Trophoblast cell (in vitro differentiated cells and primary cell): ENCODE results near the gene LDLRAD1.
A peak's percentile ranks its signal among the peaks of the same experiment; 100 is the strongest.

Experiments used
- DNase-seq, 2 donors: peaks; one replicate each; pipeline ENCODE4 v3.0.0-alpha.2; 2016
- H2AFZ ChIP-seq: 2 replicates; pipeline ENCODE4 v1.6.1; 2013; ENCODE audit warnings: low read length, moderate library complexity, mild to moderate bottlenecking; ENCODE audit not compliant: insufficient read depth, poor library complexity
- H2AK5ac ChIP-seq: 2 replicates; pipeline ENCODE4 v1.6.1; 2013; ENCODE audit warnings: mild to moderate bottlenecking, low read length
- H2BK120ac ChIP-seq: 2 replicates; pipeline ENCODE4 v1.6.1; 2013; ENCODE audit warnings: low read length, mild to moderate bottlenecking, moderate library complexity; ENCODE audit not compliant: insufficient read depth, poor library complexity
- H2BK12ac ChIP-seq: 2 replicates; pipeline ENCODE4 v1.6.1; 2013; ENCODE audit warnings: mild to moderate bottlenecking, low read length, moderate library complexity
- H2BK5ac ChIP-seq: 2 replicates; pipeline ENCODE4 v1.6.1; 2013; ENCODE audit warnings: low read length, low read depth, moderate library complexity, mild to moderate bottlenecking; ENCODE audit not compliant: poor library complexity
- H3K14ac ChIP-seq: 2 replicates; pipeline ENCODE4 v1.6.1; 2013; ENCODE audit warnings: mild to moderate bottlenecking, low read length
- H3K18ac ChIP-seq: 2 replicates; pipeline ENCODE4 v1.6.1; 2013; ENCODE audit warnings: mild to moderate bottlenecking, low read length
- H3K23ac ChIP-seq: 2 replicates; pipeline ENCODE4 v1.6.1; 2013; ENCODE audit warnings: low read length
- H3K27ac ChIP-seq: 2 replicates; pipeline ENCODE4 v1.5.1; 2013; ENCODE audit warnings: low read depth, mild to moderate bottlenecking, inconsistent platforms, low read length, moderate library complexity
- H3K27me3 ChIP-seq: 2 replicates; pipeline ENCODE4 v1.6.1; 2013; ENCODE audit warnings: inconsistent platforms, mild to moderate bottlenecking, low read length, moderate library complexity; ENCODE audit not compliant: insufficient read depth
- H3K36me3 ChIP-seq, 2 experiments: 1 replicate in 1 of 2; 2 replicates in 1 of 2; pipeline ENCODE4 v1.6.1; 2013; ENCODE audit warnings: low read length in 2 of 2, mild to moderate bottlenecking in 2 of 2, moderate library complexity in 1 of 2; ENCODE audit not compliant: insufficient read depth in 2 of 2, control insufficient read depth in 1 of 2
- H3K4ac ChIP-seq: 2 replicates; pipeline ENCODE4 v1.6.1; 2013; ENCODE audit warnings: low read depth, mild to moderate bottlenecking, low read length, moderate library complexity
- H3K4me1 ChIP-seq, 2 experiments: 1 replicate in 1 of 2; 2 replicates in 1 of 2; pipeline ENCODE4 v1.6.1; 2013; ENCODE audit warnings: low read length in 2 of 2, mild to moderate bottlenecking in 2 of 2, moderate library complexity in 1 of 2; ENCODE audit not compliant: insufficient read depth in 2 of 2, control insufficient read depth in 1 of 2
- H3K4me2 ChIP-seq: 2 replicates; pipeline ENCODE4 v1.6.1; 2013; ENCODE audit warnings: inconsistent platforms, mild to moderate bottlenecking, low read length, moderate library complexity
- H3K4me3 ChIP-seq: 2 replicates; pipeline ENCODE4 v1.5.1; 2013; ENCODE audit warnings: mild to moderate bottlenecking, low read depth, low read length, inconsistent platforms
- H3K79me1 ChIP-seq: one replicate; pipeline ENCODE4 v1.6.1; 2013; ENCODE audit warnings: low read length
- H3K79me2 ChIP-seq: 2 replicates; pipeline ENCODE4 v1.6.1; 2013; ENCODE audit warnings: low read length, mild to moderate bottlenecking; ENCODE audit not compliant: control insufficient read depth, insufficient read depth, poor library complexity
- H3K9ac ChIP-seq: 2 replicates; pipeline ENCODE4 v1.6.1; 2013; ENCODE audit warnings: mild to moderate bottlenecking, low read length
- H3K9me3 ChIP-seq: 2 replicates; pipeline ENCODE4 v1.6.1; 2013; ENCODE audit warnings: low read depth, mild to moderate bottlenecking, control low read depth, inconsistent platforms, low read length; ENCODE audit not compliant: insufficient read depth
- H4K12ac ChIP-seq: 2 replicates; pipeline ENCODE4 v1.6.1; 2013; ENCODE audit warnings: low read depth, mild to moderate bottlenecking, low read length, moderate library complexity
- H4K8ac ChIP-seq: 2 replicates; pipeline ENCODE4 v1.6.1; 2013; ENCODE audit warnings: low read depth, mild to moderate bottlenecking, low read length, moderate library complexity
- H4K91ac ChIP-seq: one replicate; pipeline ENCODE4 v1.6.1; 2013; ENCODE audit warnings: low read depth, mild to moderate bottlenecking, low read length, moderate library complexity
- WGBS: extraction: QIAGEN DNeasy Blood & Tissue Kit; methylation state at CpG from one replicate; pipeline ENCODE4 v1.1.7; 2013; ENCODE audit warnings: missing lambda C conversion rate; ENCODE audit not compliant: insufficient read length, insufficient coverage; ENCODE audit errors: extremely low coverage; 5-methylcytosine and 5-hydroxymethylcytosine counted together

The LDLRAD1 gene

GRCh38 chr1:53987880-53988279 is 30.1 kb downstream of the LDLRAD1 start:
- H3K14ac ChIP-seq: no peak overlapping the region
- no peaks in the 10 kb centered on the region for H3K79me1 ChIP-seq
- H3K4ac ChIP-seq: no peak overlapping the region
- no peak overlapping the region for H4K91ac ChIP-seq
- no peak overlapping the region for H3K4me3 ChIP-seq
- H3K23ac ChIP-seq: no peak overlapping the region
- H3K4me2 ChIP-seq: no peak overlapping the region
- H3K79me2 ChIP-seq: no peaks in the 10 kb centered on the region
- no peak overlapping the region for H4K8ac ChIP-seq
- no peak overlapping the region for H4K12ac ChIP-seq
- no CpG with 5 or more reads among the region's 2 CpGs for WGBS
- no peak overlapping the region for H2AK5ac ChIP-seq
- H3K18ac ChIP-seq: no peak overlapping the region
- no peaks in the 10 kb centered on the region for H3K36me3 ChIP-seq
- H2AFZ ChIP-seq: no peak overlapping the region
- no peak overlapping the region for H3K9ac ChIP-seq
- H3K27ac ChIP-seq: no peak overlapping the region
- no peak for DNase-seq
- peaks cover 4% of the 10 kb centered on the region for H3K9me3 ChIP-seq
- no peaks in the 10 kb centered on the region for H3K27me3 ChIP-seq
- no peaks in the 10 kb centered on the region for H3K4me1 ChIP-seq
- no peak overlapping the region for H2BK12ac ChIP-seq
- no peak overlapping the region for H2BK5ac ChIP-seq
- no peak overlapping the region for H2BK120ac ChIP-seq

- Histone ChIP-seq H2BK12ac (no peak overlapping the region), H3K23ac (no peak overlapping the region), H3K4ac (no peak overlapping the region), H3K27me3 (no peaks in the 10 kb centered on the region), H3K27ac (no peak overlapping the region), H4K8ac (no peak overlapping the region), H3K18ac (no peak overlapping the region), H4K91ac (no peak overlapping the region), H3K9ac (no peak overlapping the region), H3K4me3 (no peak overlapping the region), H3K79me1 (peaks cover 5% of the 10 kb centered on the region), H2BK120ac (no peak overlapping the region), H2BK5ac (no peak overlapping the region), H4K12ac (no peak overlapping the region), H3K4me1 (peaks cover 5 to 9% of the 10 kb centered on the region in 2 experiments), H2AK5ac (no peak overlapping the region), H3K4me2 (no peak overlapping the region), H3K79me2 (peaks cover 3% of the 10 kb centered on the region), H3K9me3 (no peaks in the 10 kb centered on the region), H3K14ac (no peak overlapping the region), H3K36me3 (no peaks in the 10 kb centered on the region), H2AFZ (no peak overlapping the region)
- no CpG with 5 or more reads among the region's 3 CpGs for WGBS
- DNase-seq: no peak
Observed at GRCh38 chr1:53986458-53986857, 31.5 kb downstream of the LDLRAD1 start.

GRCh38 chr1:53984726-53985125 is 33.3 kb downstream of the LDLRAD1 start:
- Histone ChIP-seq H3K36me3 (no peaks in the 10 kb centered on the region), H3K9me3 (no peaks in the 10 kb centered on the region), H3K27me3 (no peaks in the 10 kb centered on the region), H2AFZ (no peak overlapping the region), H2AK5ac (no peak overlapping the region), H3K18ac (no peak overlapping the region), H4K91ac (no peak overlapping the region), H3K23ac (no peak overlapping the region), H3K9ac (no peak overlapping the region), H3K14ac (no peak overlapping the region), H3K79me1 (peaks cover 5% of the 10 kb centered on the region), H2BK5ac (no peak overlapping the region), H4K12ac (no peak overlapping the region), H2BK120ac (no peak overlapping the region), H2BK12ac (no peak overlapping the region), H3K4ac (no peak overlapping the region), H3K4me1 (peaks cover 5 to 9% of the 10 kb centered on the region in 2 experiments), H3K79me2 (peaks cover 3% of the 10 kb centered on the region), H4K8ac (no peak overlapping the region), H3K27ac (no peak overlapping the region), H3K4me3 (no peak overlapping the region), H3K4me2 (no peak overlapping the region)
- DNase-seq: peak; percentile 47 to 52

GRCh38 chr1:53982763-53983104 is 35.3 kb downstream of the LDLRAD1 start:
- Histone ChIP-seq H3K9ac (no peak overlapping the region), H4K91ac (no peak overlapping the region), H2AK5ac (no peak overlapping the region), H3K9me3 (no peaks in the 10 kb centered on the region), H3K4me1 (peaks cover 5 to 9% of the 10 kb centered on the region in 2 experiments), H3K4ac (no peak overlapping the region), H2BK120ac (peak overlapping the region; percentile 38), H2BK12ac (no peak overlapping the region), H3K36me3 (no peaks in the 10 kb centered on the region), H4K12ac (peak overlapping the region; percentile 6), H3K4me3 (no peak overlapping the region), H2AFZ (peak overlapping the region; percentile 38), H2BK5ac (no peak overlapping the region), H3K79me1 (peaks cover 5% of the 10 kb centered on the region), H3K27me3 (no peaks in the 10 kb centered on the region), H3K79me2 (peaks cover 3% of the 10 kb centered on the region), H3K27ac (no peak overlapping the region), H3K4me2 (peak overlapping the region; percentile 42), H3K18ac (no peak overlapping the region), H3K23ac (no peak overlapping the region), H3K14ac (no peak overlapping the region), H4K8ac (peak overlapping the region; percentile 17)
- no CpG with 5 or more reads among the region's 4 CpGs for WGBS
- no peak for DNase-seq
